OCI-LY3 (cell line): ENCODE data around the gene LCOR.

ENCODE experiments used
- CTCF ChIP-seq: fragments of 200-600, 300-600 bp; sonication (generic); IDR thresholded peaks from 2 replicates; pipeline ENCODE4 v1.5.1; 2014; ENCODE audit warnings: antibody characterized with exemption, low read length, low read depth
- EZH2phosphoT487 ChIP-seq: fragments of 200-600 bp; shearing (Covaris generic); IDR thresholded peaks from 2 replicates; pipeline ENCODE4 v1.6.1; 2018; ENCODE audit warnings: antibody characterized with exemption, mixed run types, low read depth

GRCh38 chr10:97022616-97023015 lies 190.5 kb downstream of the LCOR start:
- TF ChIP-seq CTCF (no peak), EZH2phosphoT487 (no peak)
